ENCODE data around the gene GPR25.

- TF ChIP-seq CTCF (IDR thresholded peaks at IDR 0.05; ENCODE audit: low read length) (no peak), EZH2 (IDR thresholded peaks at IDR 0.05; ENCODE audit: borderline replicate concordance, low read length) (no peak)
Measured at GRCh38 chr1:200919386-200919785, 46.6 kb downstream of the GPR25 start.

All from OCI-LY1 (cell line).